ENCODE results near the gene EIF4A3. TPM values are rescaled to one million over a fixed set of nuclear protein-coding genes. Genes with fewer than 3 reads are reported as not detected.

EIF4A3 gene
- total and polyA plus RNA-seq, 10 of the 15 experiments (the other 5 are each of a cell fraction or from before 2014, with no cell fraction given): 53.3 to 225 (median 103) TPM

DNA sequence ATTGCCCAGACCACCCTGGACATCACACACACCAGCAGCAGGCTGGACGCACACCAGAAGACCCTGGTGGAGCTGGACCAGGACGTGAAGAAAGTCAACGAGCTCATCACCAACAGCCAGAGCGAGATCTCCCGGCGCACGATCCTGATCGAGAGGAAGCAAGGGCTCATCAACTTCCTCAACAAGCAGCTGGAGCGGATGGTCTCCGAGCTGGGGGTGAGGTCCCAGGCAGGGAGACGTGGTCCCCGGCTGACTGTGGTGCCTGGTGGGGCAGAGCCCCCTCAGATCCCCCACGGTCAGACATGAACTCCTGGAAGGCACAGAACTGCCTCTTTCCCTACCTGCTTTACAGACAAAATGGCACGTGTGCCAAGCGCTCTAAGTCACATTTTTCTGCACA is 62.2 kb downstream of the EIF4A3 start:
- no peaks in the 10 kb centered on the region for H3K79me2 ChIP-seq (ENCODE audit: control insufficient read depth, insufficient read depth, low read length)
- in situ Hi-C loops (cut with MboI): no loop called here
- POLR2A ChIA-PET: no interaction called here
- RAD21 ChIA-PET (ENCODE audit: unreplicated experiment): no interaction called here
- no peaks in the 10 kb centered on the region for H3K4me1 ChIP-seq (ENCODE audit: control insufficient read depth, insufficient read depth, low read length)
- no peaks in the 10 kb centered on the region for H3K36me3 ChIP-seq (ENCODE audit: control insufficient read depth in 2 of 2, insufficient read depth in 2 of 2, low read length in 1 of 2)
- H3K27me3 ChIP-seq (replicated peaks in 1 of 2; ENCODE audit: control insufficient read depth in 2 of 2, insufficient read depth in 2 of 2, low read length in 1 of 2): no peaks in the 10 kb centered on the region; a peak in 1 of 4 replicates
- H3K4me2 ChIP-seq (ENCODE audit: control insufficient read depth, insufficient read depth): no peak overlapping the region
- ATAC-seq (no peak), FAIRE-seq (no peak), DNase-seq (ENCODE audit: low read depth, low spot score) (no peak)
- WGBS (ENCODE audit: insufficient coverage, insufficient replicate concordance, low lambda C conversion rate, missing lambda C conversion rate): 52% methylated on average over 15 of the region's 15 CpGs
- no peak overlapping the region for H3K9ac ChIP-seq (ENCODE audit: control insufficient read depth, insufficient read depth, low read length)
- CTCF ChIA-PET: interaction anchor here (3.1 kb wide), 1 partner anchor 17 kb away, joined by 9 read pairs; the partner anchor contains the start of gene GAA
- intact Hi-C loops (cut with micrococcal nuclease; ENCODE audit: unreplicated experiment): no loop called here
- H3K27ac ChIP-seq (ENCODE audit: control insufficient read depth, insufficient read depth): no peak overlapping the region
- no peak overlapping the region for H2AFZ ChIP-seq (ENCODE audit: control insufficient read depth, low read depth, low read length)
- SMC1A ChIA-PET (ENCODE audit: uncharacterized antibody, unreplicated experiment): no interaction called here
- no peaks in the 10 kb centered on the region for H3K9me3 ChIP-seq (replicated peaks; ENCODE audit: control insufficient read depth, insufficient read depth, low read length)
- 0 out of 2 replicates have a peak, but pooled peaks cover 2% of the 10 kb centered on the region for H4K20me1 ChIP-seq (ENCODE audit: control insufficient read depth, insufficient read depth)
- BruUV-seq (replicated peaks): no TSS peak
- no peak for TF ChIP-seq POLR2AphosphoS2 (IDR thresholded peaks at IDR 0.05; ENCODE audit: low read depth, low read length)
- no peak overlapping the region for H3K4me3 ChIP-seq

MicroRNA genes within 50 kb of the gene (microRNA counts, 767-probe panel; counts per million panel counts)
- microRNA hsa-miR-1268b: 977 counts per million, percentile 26 among the panel's probes with 10 or more counts

Small RNA genes lying within 50 kb of the gene (microRNA-seq; reads per million reads assigned to microRNA genes)
- gene MIR1268B: not detected

Small RNA genes lying within 50 kb of the gene (small RNA-seq; reads per million reads assigned to genes)
- gene AC087741.2 (not detected), gene MIR1268B (not detected)

Other genes with a start within 250 kb of the EIF4A3 start
- gene TBC1D16, start 111.3 kb downstream of the EIF4A3 start, total RNA-seq (2014; rRNA removed): 0.05 and 0.06 TPM in 2 replicates
- gene TBC1D16, start 111.3 kb downstream of the EIF4A3 start, total RNA-seq (2014; rRNA removed; fragmentation: Illumina TruSeq; extraction: Trizol): 0.04 TPM in 1 of 2 replicates, not detected in the other
- gene TBC1D16, start 111.3 kb downstream of the EIF4A3 start, total RNA-seq (2021): 0.10 and 0.13 TPM in 2 replicates
- gene TBC1D16, start 111.3 kb downstream of the EIF4A3 start, polyA plus RNA-seq (2011; rRNA removed): 0.06 and 0.11 TPM in 2 replicates
- not detected in 2 replicates for gene TBC1D16, start 111.3 kb downstream of the EIF4A3 start, polyA plus RNA-seq (2014; fragmentation: Illumina TruSeq; extraction: Trizol)
- not detected for gene TBC1D16, start 111.3 kb downstream of the EIF4A3 start, polyA plus RNA-seq (2014; fragmentation: Nextera tagmentation; extraction: Ambion mirVana)
- gene TBC1D16, start 111.3 kb downstream of the EIF4A3 start, polyA plus RNA-seq (2014; rRNA removed): 0.01 TPM in 2 replicates
- gene TBC1D16, start 111.3 kb downstream of the EIF4A3 start, polyA plus RNA-seq (2016; fragmentation: Nextera tagmentation; extraction: Ambion mirVana): under 1 TPM; 0.05 to 0.13 TPM
- 0.06 TPM in 1 of 2 replicates, not detected in the other for gene CCDC40, start 110.5 kb downstream of the EIF4A3 start, total RNA-seq (2014; rRNA removed)
- not detected in 2 replicates for gene CCDC40, start 110.5 kb downstream of the EIF4A3 start, total RNA-seq (2014; rRNA removed; fragmentation: Illumina TruSeq; extraction: Trizol)
- gene CCDC40, start 110.5 kb downstream of the EIF4A3 start, total RNA-seq (2021): not detected in 2 replicates
- 0.10 TPM in 1 of 2 replicates, not detected in the other for gene CCDC40, start 110.5 kb downstream of the EIF4A3 start, polyA plus RNA-seq (2011; rRNA removed)
- gene CCDC40, start 110.5 kb downstream of the EIF4A3 start, polyA plus RNA-seq (2014; fragmentation: Illumina TruSeq; extraction: Trizol): not detected in 2 replicates
- not detected for gene CCDC40, start 110.5 kb downstream of the EIF4A3 start, polyA plus RNA-seq (2014; fragmentation: Nextera tagmentation; extraction: Ambion mirVana)
- gene CCDC40, start 110.5 kb downstream of the EIF4A3 start, polyA plus RNA-seq (2014; rRNA removed): not detected in 2 replicates
- not detected for gene CCDC40, start 110.5 kb downstream of the EIF4A3 start, polyA plus RNA-seq (2016; fragmentation: Nextera tagmentation; extraction: Ambion mirVana)
- 5.6 and 6.5 TPM in 2 replicates for gene GAA, start 45.5 kb downstream of the EIF4A3 start, total RNA-seq (2014; rRNA removed)
- 1.4 and 2.5 TPM in 2 replicates for gene GAA, start 45.5 kb downstream of the EIF4A3 start, total RNA-seq (2014; rRNA removed; fragmentation: Illumina TruSeq; extraction: Trizol)
- gene GAA, start 45.5 kb downstream of the EIF4A3 start, total RNA-seq (2021): 10.5 and 11.2 TPM in 2 replicates
- 0.53 and 0.81 TPM in 2 replicates for gene GAA, start 45.5 kb downstream of the EIF4A3 start, polyA plus RNA-seq (2011; rRNA removed)
- 0.71 and 1.7 TPM in 2 replicates for gene GAA, start 45.5 kb downstream of the EIF4A3 start, polyA plus RNA-seq (2014; fragmentation: Illumina TruSeq; extraction: Trizol)
- gene GAA, start 45.5 kb downstream of the EIF4A3 start, polyA plus RNA-seq (2014; fragmentation: Nextera tagmentation; extraction: Ambion mirVana): under 1 TPM; 0.18 to 0.40 TPM
- 7.8 and 9.1 TPM in 2 replicates for gene GAA, start 45.5 kb downstream of the EIF4A3 start, polyA plus RNA-seq (2014; rRNA removed)
- 1 to 10 TPM; 7.3 to 8.3 TPM for gene GAA, start 45.5 kb downstream of the EIF4A3 start, polyA plus RNA-seq (2016; fragmentation: Nextera tagmentation; extraction: Ambion mirVana)
- gene CARD14, start 22.9 kb upstream of the EIF4A3 start, total RNA-seq (2014; rRNA removed): not detected in 2 replicates
- gene CARD14, start 22.9 kb upstream of the EIF4A3 start, total RNA-seq (2014; rRNA removed; fragmentation: Illumina TruSeq; extraction: Trizol): not detected in 2 replicates
- gene CARD14, start 22.9 kb upstream of the EIF4A3 start, total RNA-seq (2021): not detected in 2 replicates
- not detected in 2 replicates for gene CARD14, start 22.9 kb upstream of the EIF4A3 start, polyA plus RNA-seq (2011; rRNA removed)
- gene CARD14, start 22.9 kb upstream of the EIF4A3 start, polyA plus RNA-seq (2014; fragmentation: Illumina TruSeq; extraction: Trizol): not detected in 2 replicates
- gene CARD14, start 22.9 kb upstream of the EIF4A3 start, polyA plus RNA-seq (2014; fragmentation: Nextera tagmentation; extraction: Ambion mirVana): not detected
- gene CARD14, start 22.9 kb upstream of the EIF4A3 start, polyA plus RNA-seq (2014; rRNA removed): not detected in 2 replicates
- gene CARD14, start 22.9 kb upstream of the EIF4A3 start, polyA plus RNA-seq (2016; fragmentation: Nextera tagmentation; extraction: Ambion mirVana): under 1 TPM; 0.08 to 0.15 TPM
- gene SGSH, start 73.2 kb upstream of the EIF4A3 start, total RNA-seq (2014; rRNA removed): 4.4 and 4.5 TPM in 2 replicates
- 3.4 and 3.9 TPM in 2 replicates for gene SGSH, start 73.2 kb upstream of the EIF4A3 start, total RNA-seq (2014; rRNA removed; fragmentation: Illumina TruSeq; extraction: Trizol)
- gene SGSH, start 73.2 kb upstream of the EIF4A3 start, total RNA-seq (2021): 12.0 and 16.0 TPM in 2 replicates
- 5.8 and 6.2 TPM in 2 replicates for gene SGSH, start 73.2 kb upstream of the EIF4A3 start, polyA plus RNA-seq (2011; rRNA removed)
- gene SGSH, start 73.2 kb upstream of the EIF4A3 start, polyA plus RNA-seq (2014; fragmentation: Illumina TruSeq; extraction: Trizol): 4.5 and 5.7 TPM in 2 replicates
- 1 to 10 TPM in 1 of 2 experiments, under 1 TPM in 1; 0.13 to 1.3 TPM for gene SGSH, start 73.2 kb upstream of the EIF4A3 start, polyA plus RNA-seq (2014; fragmentation: Nextera tagmentation; extraction: Ambion mirVana)
- gene SGSH, start 73.2 kb upstream of the EIF4A3 start, polyA plus RNA-seq (2014; rRNA removed): 10.2 and 12.9 TPM in 2 replicates
- 10 to 100 TPM; 14.0 to 17.2 TPM for gene SGSH, start 73.2 kb upstream of the EIF4A3 start, polyA plus RNA-seq (2016; fragmentation: Nextera tagmentation; extraction: Ambion mirVana)
- 2.1 and 3.3 TPM in 2 replicates for gene SLC26A11, start 73.3 kb upstream of the EIF4A3 start, total RNA-seq (2014; rRNA removed)
- 0.46 and 0.54 TPM in 2 replicates for gene SLC26A11, start 73.3 kb upstream of the EIF4A3 start, total RNA-seq (2014; rRNA removed; fragmentation: Illumina TruSeq; extraction: Trizol)
- 1.5 and 2.2 TPM in 2 replicates for gene SLC26A11, start 73.3 kb upstream of the EIF4A3 start, total RNA-seq (2021)
- 0.36 and 0.65 TPM in 2 replicates for gene SLC26A11, start 73.3 kb upstream of the EIF4A3 start, polyA plus RNA-seq (2011; rRNA removed)
- gene SLC26A11, start 73.3 kb upstream of the EIF4A3 start, polyA plus RNA-seq (2014; fragmentation: Illumina TruSeq; extraction: Trizol): 0.22 and 0.73 TPM in 2 replicates
- gene SLC26A11, start 73.3 kb upstream of the EIF4A3 start, polyA plus RNA-seq (2014; fragmentation: Nextera tagmentation; extraction: Ambion mirVana): under 1 TPM in 1 of 2 experiments, not detected in 1; 0.05 TPM
- gene SLC26A11, start 73.3 kb upstream of the EIF4A3 start, polyA plus RNA-seq (2014; rRNA removed): 4.1 TPM in 2 replicates
- 1 to 10 TPM; 1.2 to 2.2 TPM for gene SLC26A11, start 73.3 kb upstream of the EIF4A3 start, polyA plus RNA-seq (2016; fragmentation: Nextera tagmentation; extraction: Ambion mirVana)
- 84.7 and 105 TPM in 2 replicates for gene RNF213, start 113.7 kb upstream of the EIF4A3 start, total RNA-seq (2014; rRNA removed)
- 54.8 and 60.3 TPM in 2 replicates for gene RNF213, start 113.7 kb upstream of the EIF4A3 start, total RNA-seq (2014; rRNA removed; fragmentation: Illumina TruSeq; extraction: Trizol)
- gene RNF213, start 113.7 kb upstream of the EIF4A3 start, total RNA-seq (2021): 129 and 145 TPM in 2 replicates
- 58.2 and 76.8 TPM in 2 replicates for gene RNF213, start 113.7 kb upstream of the EIF4A3 start, polyA plus RNA-seq (2011; rRNA removed)
- gene RNF213, start 113.7 kb upstream of the EIF4A3 start, polyA plus RNA-seq (2014; fragmentation: Illumina TruSeq; extraction: Trizol): 97.1 and 113 TPM in 2 replicates
- 10 to 100 TPM; 18.6 to 23.6 TPM for gene RNF213, start 113.7 kb upstream of the EIF4A3 start, polyA plus RNA-seq (2014; fragmentation: Nextera tagmentation; extraction: Ambion mirVana)
- 79.3 and 95.1 TPM in 2 replicates for gene RNF213, start 113.7 kb upstream of the EIF4A3 start, polyA plus RNA-seq (2014; rRNA removed)
- gene RNF213, start 113.7 kb upstream of the EIF4A3 start, polyA plus RNA-seq (2016; fragmentation: Nextera tagmentation; extraction: Ambion mirVana): 10 to 100 TPM; 52.4 to 53.6 TPM